DOHH2 (cell line): ENCODE measurements around the gene DLX3.

Experiments used
- H3F3A ChIP-seq: fragments of 200-600 bp; sonication (generic), shearing (Covaris generic); 2 replicates; pipeline ENCODE4 v1.6.0; 2016; ENCODE audit warnings: antibody characterized with exemption, mild to moderate bottlenecking; ENCODE audit not compliant: control insufficient read depth, insufficient read depth
- H3K27ac ChIP-seq: fragments of 200-600 bp; sonication (generic); 2 replicates; pipeline ENCODE4 v1.5.1; 2014; ENCODE audit warnings: low read depth, mild to moderate bottlenecking, low read length, moderate library complexity
- H3K27me3 ChIP-seq: fragments of 200-600 bp; sonication (generic); 2 replicates; pipeline ENCODE4 v1.6.1; 2014; ENCODE audit warnings: mild to moderate bottlenecking, low read length, mixed read lengths; ENCODE audit not compliant: control insufficient read depth
- H3K36me3 ChIP-seq: fragments of 200-600 bp; sonication (generic); 2 replicates; pipeline ENCODE4 v1.6.1; 2014; ENCODE audit warnings: mild to moderate bottlenecking, low read length, moderate library complexity, mixed read lengths; ENCODE audit not compliant: control insufficient read depth
- H3K4me1 ChIP-seq: fragments of 200-600 bp; sonication (generic); 2 replicates; pipeline ENCODE4 v1.6.1; 2014; ENCODE audit warnings: mild to moderate bottlenecking, low read length, mixed read lengths; ENCODE audit not compliant: control insufficient read depth
- H3K4me2 ChIP-seq: fragments of 200-600 bp; sonication (generic); 2 replicates; pipeline ENCODE4 v1.6.0; 2014; ENCODE audit warnings: mild to moderate bottlenecking, low read length, moderate library complexity
- H3K4me3 ChIP-seq: fragments of 200-600 bp; sonication (generic); 2 replicates; pipeline ENCODE4 v1.5.1; 2014; ENCODE audit warnings: mild to moderate bottlenecking, low read length, mixed read lengths
- H3K79me2 ChIP-seq: fragments of 200-600 bp; sonication (generic); 2 replicates; pipeline ENCODE4 v1.6.1; 2014; ENCODE audit warnings: mild to moderate bottlenecking, low read length, mixed read lengths; ENCODE audit not compliant: control insufficient read depth
- H3K9me2 ChIP-seq: fragments of 200-600 bp; sonication (generic); replicated peaks from 2 replicates; pipeline ENCODE4 v1.6.1; 2014; ENCODE audit warnings: mild to moderate bottlenecking, low read length, mixed read lengths; ENCODE audit not compliant: control insufficient read depth
- H3K9me3 ChIP-seq: fragments of 200-600 bp; sonication (generic); 2 replicates; pipeline ENCODE4 v1.6.1; 2014; ENCODE audit warnings: antibody characterized with exemption, low read length, mixed read lengths; ENCODE audit not compliant: control insufficient read depth, insufficient read depth
- H4K20me1 ChIP-seq: fragments of 200-600 bp; sonication (generic); 2 replicates; pipeline ENCODE4 v1.6.0; 2014; ENCODE audit warnings: low read depth, mild to moderate bottlenecking, antibody characterized with exemption, low read length, moderate library complexity; ENCODE audit not compliant: control insufficient read depth, insufficient read depth
- EZH2phosphoT487 ChIP-seq: fragments of 200-600 bp; sonication (generic); IDR thresholded peaks from 2 replicates; pipeline ENCODE4 v1.6.1; 2017; ENCODE audit warnings: borderline replicate concordance, mild to moderate bottlenecking, antibody characterized with exemption, low read length, moderate library complexity, mixed read lengths
- TF ChIP-seq, protein P1 (sequence below): fragments of 200-600 bp; sonication (generic); IDR thresholded peaks from one replicate; pipeline ENCODE4 v1.5.1; 2014; ENCODE audit warnings: antibody characterized with exemption, mild to moderate bottlenecking, low read depth, low read length; ENCODE audit not compliant: poor library complexity, severe bottlenecking

Gene DLX3

GRCh38 chr17:49995055-49995738 is at the start of gene DLX3:
TSS of gene DLX3 (minus strand) at chr17:49995224. CDS start at chr17:49994998, 226 bp downstream.
- Histone ChIP-seq H3K79me2 (no peaks in the 10 kb centered on the region), H3K9me2 (no peaks in the 10 kb centered on the region), H3K4me3 (no peak within 1 kb of the TSS), H4K20me1 (no peaks in the 10 kb centered on the region), H3F3A (no peaks in the 10 kb centered on the region), H3K9me3 (no peaks in the 10 kb centered on the region), H3K27me3 (peaks cover 65% of the 10 kb centered on the region), H3K4me1 (peaks cover 10% of the 10 kb centered on the region), H3K27ac (no peak within 1 kb of the TSS), H3K36me3 (no peaks in the 10 kb centered on the region), H3K4me2 (no peak within 1 kb of the TSS)
- TF ChIP-seq, protein P1, sequence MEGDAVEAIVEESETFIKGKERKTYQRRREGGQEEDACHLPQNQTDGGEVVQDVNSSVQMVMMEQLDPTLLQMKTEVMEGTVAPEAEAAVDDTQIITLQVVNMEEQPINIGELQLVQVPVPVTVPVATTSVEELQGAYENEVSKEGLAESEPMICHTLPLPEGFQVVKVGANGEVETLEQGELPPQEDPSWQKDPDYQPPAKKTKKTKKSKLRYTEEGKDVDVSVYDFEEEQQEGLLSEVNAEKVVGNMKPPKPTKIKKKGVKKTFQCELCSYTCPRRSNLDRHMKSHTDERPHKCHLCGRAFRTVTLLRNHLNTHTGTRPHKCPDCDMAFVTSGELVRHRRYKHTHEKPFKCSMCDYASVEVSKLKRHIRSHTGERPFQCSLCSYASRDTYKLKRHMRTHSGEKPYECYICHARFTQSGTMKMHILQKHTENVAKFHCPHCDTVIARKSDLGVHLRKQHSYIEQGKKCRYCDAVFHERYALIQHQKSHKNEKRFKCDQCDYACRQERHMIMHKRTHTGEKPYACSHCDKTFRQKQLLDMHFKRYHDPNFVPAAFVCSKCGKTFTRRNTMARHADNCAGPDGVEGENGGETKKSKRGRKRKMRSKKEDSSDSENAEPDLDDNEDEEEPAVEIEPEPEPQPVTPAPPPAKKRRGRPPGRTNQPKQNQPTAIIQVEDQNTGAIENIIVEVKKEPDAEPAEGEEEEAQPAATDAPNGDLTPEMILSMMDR, result no peak
- TF ChIP-seq EZH2phosphoT487, result no peak

DNA sequence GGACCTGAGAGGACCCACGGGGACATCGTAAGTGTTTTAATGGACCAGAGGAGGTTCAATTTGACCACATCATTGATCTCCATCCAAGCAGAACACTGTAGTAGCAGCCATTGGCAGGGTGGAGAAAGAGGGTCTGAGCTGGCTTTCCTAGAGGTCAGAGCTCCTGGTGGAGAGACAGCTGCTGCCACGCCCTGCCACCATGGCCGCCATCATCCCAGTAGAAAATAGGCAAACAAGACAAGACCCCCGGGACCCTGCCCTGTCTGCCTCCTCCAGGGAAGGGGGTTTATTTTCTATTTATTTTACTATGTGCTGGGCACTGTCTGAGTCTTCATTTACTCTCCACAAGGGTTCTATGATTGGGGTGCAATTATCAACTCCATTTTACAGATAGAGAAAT is 49.5 kb upstream of the DLX3 start:
- Histone ChIP-seq H3K4me3 (no peak overlapping the region), H3K9me3 (no peaks in the 10 kb centered on the region), H3K36me3 (no peaks in the 10 kb centered on the region), H4K20me1 (no peaks in the 10 kb centered on the region), H3K4me1 (no peaks in the 10 kb centered on the region), H3F3A (no peaks in the 10 kb centered on the region), H3K9me2 (no peaks in the 10 kb centered on the region), H3K27me3 (no peaks in the 10 kb centered on the region), H3K79me2 (no peaks in the 10 kb centered on the region), H3K4me2 (no peak overlapping the region), H3K27ac (no peak overlapping the region)
- TF ChIP-seq EZH2phosphoT487, result no peak
- TF ChIP-seq, protein P1, result no peak

DNA sequence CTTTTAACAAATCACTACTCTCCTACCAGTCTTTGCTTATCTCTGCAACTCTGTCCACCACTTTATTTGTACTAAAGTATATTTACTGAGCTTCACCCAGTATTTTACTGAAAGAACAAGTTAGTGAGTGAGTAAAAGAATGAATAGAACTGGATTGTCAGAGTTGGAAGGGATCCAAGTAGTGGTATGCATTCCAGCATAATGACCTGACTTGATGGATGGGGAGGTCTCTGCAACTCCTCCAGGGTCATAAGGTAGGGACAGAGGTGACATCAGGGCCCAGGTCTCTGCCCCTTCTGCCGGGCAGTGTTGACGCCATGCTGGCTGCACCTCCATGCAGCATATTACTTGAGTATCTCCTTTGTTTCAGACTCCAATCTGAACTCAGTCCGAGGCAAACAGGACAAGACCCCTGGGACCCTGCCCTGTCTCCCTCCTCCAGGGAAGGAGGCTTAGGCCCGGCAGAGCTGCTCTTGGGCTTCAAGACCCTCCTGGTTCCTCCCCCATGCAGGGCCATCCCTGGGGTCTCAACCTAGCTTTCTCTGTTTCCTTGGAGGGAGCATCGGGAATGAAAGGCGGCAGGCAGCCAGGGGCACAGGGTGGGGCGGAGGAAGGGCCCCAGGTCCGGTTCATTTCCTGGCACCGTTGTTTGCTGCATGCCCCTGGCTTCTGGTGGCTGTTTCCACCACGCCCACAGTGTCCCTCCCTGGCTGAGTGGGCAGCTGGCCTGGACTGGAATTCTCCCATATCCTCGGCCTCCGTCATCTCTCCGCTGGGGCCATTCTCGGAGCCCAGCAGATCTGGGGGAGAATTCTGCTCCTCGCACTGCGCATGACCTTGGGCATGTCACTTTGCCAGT is 48.5 kb upstream of the DLX3 start:
- H3F3A ChIP-seq, result no peaks in the 10 kb centered on the region
- H3K4me2 ChIP-seq, result no peak overlapping the region

More for the DNA sequence above, 48.5 kb upstream of the DLX3 start:
- Histone ChIP-seq H3K9me3 (no peaks in the 10 kb centered on the region), H3K4me1 (no peaks in the 10 kb centered on the region), H3K79me2 (no peaks in the 10 kb centered on the region), H3K27ac (no peak overlapping the region), H4K20me1 (no peaks in the 10 kb centered on the region), H3K36me3 (no peaks in the 10 kb centered on the region), H3K27me3 (peaks cover 3% of the 10 kb centered on the region; the same call in 1 of the 2 replicates), H3K4me3 (no peak overlapping the region), H3K9me2 (no peaks in the 10 kb centered on the region)
- TF ChIP-seq EZH2phosphoT487, result no peak
- TF ChIP-seq, protein P1, result no peak
